HepG2 (cell line): ENCODE results near the gene OVCH1. TPM values are rescaled to one million over a fixed set of nuclear protein-coding genes. Genes with fewer than 3 reads are reported as not detected.

Experiments used
- FOXO4 ChIP-seq: sonication (generic); formaldehyde crosslinking; conservative IDR thresholded peaks from 2 replicates; pipeline ENCODE4 v1.8.1; 2023; ENCODE audit warnings: missing genetic modification reagents
- NFE2 ChIP-seq: sonication (generic); formaldehyde crosslinking; IDR thresholded peaks from 2 replicates; pipeline ENCODE4 v1.4.0; 2020; ENCODE audit warnings: missing genetic modification reagents
- ZBTB40 ChIP-seq, 2 experiments: fragments of 450-650 bp in 1 of 2; sonication (generic) in 1 of 2; formaldehyde crosslinking in 1 of 2; IDR thresholded peaks; 2 replicates each; pipeline versions ENCODE4 v1.6.1 to v1.8.0; 2016 to 2022; ENCODE audit warnings: antibody characterized with exemption in 1 of 2, mild to moderate bottlenecking in 1 of 2, missing genetic modification reagents in 1 of 2
- ZMYM2 ChIP-seq: sonication (generic); formaldehyde crosslinking; IDR thresholded peaks from 2 replicates; pipeline ENCODE4 v1.8.0; 2022; ENCODE audit warnings: mild to moderate bottlenecking, missing genetic modification reagents
- ZNF704 ChIP-seq: sonication (generic); formaldehyde crosslinking; IDR thresholded peaks from 2 replicates; pipeline ENCODE4 v1.8.1; 2023; ENCODE audit warnings: mild to moderate bottlenecking, inconsistent platforms, moderate library complexity, missing genetic modification reagents, borderline replicate concordance
- ZSCAN5A ChIP-seq: sonication (generic); formaldehyde crosslinking; IDR thresholded peaks from 2 replicates; pipeline ENCODE4 v1.8.0; 2022; ENCODE audit warnings: mild to moderate bottlenecking, missing genetic modification reagents, borderline replicate concordance
- polyA plus RNA-seq, 8 experiments: library from polyadenylated mRNA; depleted of rRNA in 3 of 8; stranded (reverse) in 7 of 8; unstranded in 1 of 8; fragments of >200 nt; fragmentation: Illumina TruSeq in 4 of 8; extraction: Trizol in 4 of 8; gene quantifications; 2 replicates each; pipeline versions ENCODE4 v1.2.1 to v1.2.3, GENCODE V29; 2011 to 2016; ENCODE audit warnings: low read depth in 4 of 8, missing spikeins in 1 of 8, mixed read lengths in 1 of 8; ENCODE audit not compliant: insufficient read depth in 1 of 8
- total RNA-seq, 5 experiments: library from RNA; depleted of rRNA; stranded (reverse); fragments of >200 nt; fragmentation: Illumina TruSeq; extraction: Trizol; gene quantifications; 2 replicates each; pipeline ENCODE4 v1.2.3, GENCODE V29; 2016; ENCODE audit warnings: low read depth in 1 of 5
- TF ChIP-seq, protein P1 (sequence below): sonication (generic); formaldehyde crosslinking; IDR thresholded peaks from 2 replicates; pipeline ENCODE4 v1.4.0; 2020; ENCODE audit warnings: missing genetic modification reagents

The OVCH1 gene
- total and polyA plus RNA-seq, 2 of the 13 experiments (the other 11 are each of a cell fraction or from before 2014, with no cell fraction given) = not detected

DNA sequence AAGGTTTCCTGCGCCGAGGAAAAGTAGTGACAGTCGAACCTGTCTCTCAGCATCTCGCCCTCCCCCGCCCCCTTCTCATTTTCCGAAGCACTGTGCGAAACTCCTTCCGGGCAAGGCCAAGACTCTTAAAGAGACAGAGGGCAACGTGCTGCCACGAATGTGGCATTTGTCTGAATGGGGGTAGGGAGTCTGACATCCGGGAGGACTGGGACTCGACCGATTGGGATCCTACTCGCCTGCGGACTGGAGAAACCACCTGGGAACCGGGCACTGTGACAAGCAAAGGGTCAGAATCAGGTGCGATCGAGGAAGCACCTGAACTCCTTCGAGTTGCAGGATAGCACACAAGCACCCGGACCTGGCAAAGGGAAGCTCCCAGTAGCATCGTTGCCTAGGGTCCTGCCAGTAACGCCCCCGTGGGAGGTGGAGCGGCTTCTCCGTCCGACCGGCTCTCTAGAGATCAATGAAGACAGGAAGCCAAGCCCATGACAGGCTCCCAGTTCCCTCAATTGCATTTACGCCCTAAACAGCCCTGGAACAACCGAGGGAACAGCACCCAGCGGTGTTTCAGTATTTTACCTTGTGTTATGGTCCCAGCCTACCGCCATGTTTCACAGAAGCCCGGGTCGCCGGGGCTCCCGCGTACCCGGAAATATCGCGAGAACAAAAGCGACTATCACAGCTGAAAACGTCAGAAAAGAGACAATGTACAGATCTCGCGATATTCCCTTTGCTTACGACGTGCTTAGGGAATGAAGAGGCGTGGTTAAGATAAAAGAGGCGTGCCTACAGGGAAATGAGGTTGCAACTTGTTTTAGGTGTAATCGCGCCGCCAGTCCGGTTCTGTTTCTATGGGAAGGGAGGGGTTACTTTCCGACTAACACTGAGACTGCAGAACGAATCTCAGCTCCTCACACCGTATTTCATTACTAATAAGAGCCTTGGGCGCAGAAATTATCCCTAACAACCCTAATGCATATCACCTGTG, 116.7 kb downstream of the OVCH1 start, which contains the start of gene ERGIC2 (continued):
- TF ChIP-seq ZBTB40 (IDR thresholded peaks at IDR 0.05) = no peak
- TF ChIP-seq ZBTB40 (CRISPR knock-in tag; IDR thresholded peaks at IDR 0.05) = peak; percentile 31; the same call in 1 of the 2 replicates
- TF ChIP-seq ZMYM2 (CRISPR knock-in tag) = no peak
- no peak for TF ChIP-seq ZSCAN5A (CRISPR knock-in tag)
- no peak for TF ChIP-seq NFE2 (CRISPR knock-in tag)
- TF ChIP-seq FOXO4 (CRISPR knock-in tag) = no peak
- peak; percentile 35; the same call in 1 of the 2 replicates for TF ChIP-seq ZNF704
- TF ChIP-seq, protein P1, sequence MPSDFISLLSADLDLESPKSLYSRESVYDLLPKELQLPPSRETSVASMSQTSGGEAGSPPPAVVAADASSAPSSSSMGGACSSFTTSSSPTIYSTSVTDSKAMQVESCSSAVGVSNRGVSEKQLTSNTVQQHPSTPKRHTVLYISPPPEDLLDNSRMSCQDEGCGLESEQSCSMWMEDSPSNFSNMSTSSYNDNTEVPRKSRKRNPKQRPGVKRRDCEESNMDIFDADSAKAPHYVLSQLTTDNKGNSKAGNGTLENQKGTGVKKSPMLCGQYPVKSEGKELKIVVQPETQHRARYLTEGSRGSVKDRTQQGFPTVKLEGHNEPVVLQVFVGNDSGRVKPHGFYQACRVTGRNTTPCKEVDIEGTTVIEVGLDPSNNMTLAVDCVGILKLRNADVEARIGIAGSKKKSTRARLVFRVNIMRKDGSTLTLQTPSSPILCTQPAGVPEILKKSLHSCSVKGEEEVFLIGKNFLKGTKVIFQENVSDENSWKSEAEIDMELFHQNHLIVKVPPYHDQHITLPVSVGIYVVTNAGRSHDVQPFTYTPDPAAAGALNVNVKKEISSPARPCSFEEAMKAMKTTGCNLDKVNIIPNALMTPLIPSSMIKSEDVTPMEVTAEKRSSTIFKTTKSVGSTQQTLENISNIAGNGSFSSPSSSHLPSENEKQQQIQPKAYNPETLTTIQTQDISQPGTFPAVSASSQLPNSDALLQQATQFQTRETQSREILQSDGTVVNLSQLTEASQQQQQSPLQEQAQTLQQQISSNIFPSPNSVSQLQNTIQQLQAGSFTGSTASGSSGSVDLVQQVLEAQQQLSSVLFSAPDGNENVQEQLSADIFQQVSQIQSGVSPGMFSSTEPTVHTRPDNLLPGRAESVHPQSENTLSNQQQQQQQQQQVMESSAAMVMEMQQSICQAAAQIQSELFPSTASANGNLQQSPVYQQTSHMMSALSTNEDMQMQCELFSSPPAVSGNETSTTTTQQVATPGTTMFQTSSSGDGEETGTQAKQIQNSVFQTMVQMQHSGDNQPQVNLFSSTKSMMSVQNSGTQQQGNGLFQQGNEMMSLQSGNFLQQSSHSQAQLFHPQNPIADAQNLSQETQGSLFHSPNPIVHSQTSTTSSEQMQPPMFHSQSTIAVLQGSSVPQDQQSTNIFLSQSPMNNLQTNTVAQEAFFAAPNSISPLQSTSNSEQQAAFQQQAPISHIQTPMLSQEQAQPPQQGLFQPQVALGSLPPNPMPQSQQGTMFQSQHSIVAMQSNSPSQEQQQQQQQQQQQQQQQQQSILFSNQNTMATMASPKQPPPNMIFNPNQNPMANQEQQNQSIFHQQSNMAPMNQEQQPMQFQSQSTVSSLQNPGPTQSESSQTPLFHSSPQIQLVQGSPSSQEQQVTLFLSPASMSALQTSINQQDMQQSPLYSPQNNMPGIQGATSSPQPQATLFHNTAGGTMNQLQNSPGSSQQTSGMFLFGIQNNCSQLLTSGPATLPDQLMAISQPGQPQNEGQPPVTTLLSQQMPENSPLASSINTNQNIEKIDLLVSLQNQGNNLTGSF (CRISPR knock-in tag) = no peak
